ENCODE results near the gene PLXNA2. TPM values are rescaled to one million over a fixed set of nuclear protein-coding genes. Genes with fewer than 3 reads are reported as not detected.

Gene PLXNA2
- polyA plus RNA-seq, 2 of the 4 experiments (the other 2 are of a cell fraction), result 0.36 to 0.87 TPM

DNA sequence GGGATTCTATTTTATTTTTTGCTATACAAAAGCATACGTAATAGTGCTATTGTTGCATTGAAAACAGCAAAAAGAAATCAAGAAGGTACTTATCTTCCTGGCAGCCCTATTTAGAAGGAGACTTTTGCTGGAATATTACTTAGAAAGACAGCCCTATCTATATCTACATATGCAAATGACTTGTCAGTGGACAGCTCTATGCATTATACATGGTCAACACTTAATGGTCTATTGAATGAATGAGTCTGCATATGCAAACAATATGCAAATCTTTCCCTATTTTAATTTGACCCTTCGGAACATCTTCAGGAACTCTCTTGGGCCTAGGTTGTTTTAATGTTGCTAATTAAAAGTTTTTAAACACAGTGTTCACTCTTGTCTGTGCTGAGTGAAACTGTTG is 110.8 kb downstream of the PLXNA2 start:
- TF ChIP-seq ZFP36 (IDR thresholded peaks at IDR 0.05; ENCODE audit: borderline replicate concordance, partially characterized antibody), result no peak
- no peak for TF ChIP-seq HOXA7 (CRISPR knock-in tag; IDR thresholded peaks at IDR 0.05)
- no peak for TF ChIP-seq HDAC2 (IDR thresholded peaks at IDR 0.05)
- TF ChIP-seq FOSB (CRISPR knock-in tag; IDR thresholded peaks at IDR 0.05), result no peak
- TF ChIP-seq ZNF302 (CRISPR knock-in tag; IDR thresholded peaks at IDR 0.05), result no peak
- no peak for TF ChIP-seq HOXB5 (CRISPR knock-in tag; IDR thresholded peaks at IDR 0.05)
- no peak for TF ChIP-seq RAD21 (conservative IDR thresholded peaks at IDR 0.05 in 1 of 2, IDR thresholded peaks at IDR 0.05 in 1 of 2)
- no peak for TF ChIP-seq CTCF (IDR thresholded peaks at IDR 0.05)
- TF ChIP-seq SMC3 (IDR thresholded peaks at IDR 0.05), result no peak
- no peak for TF ChIP-seq CHD2 (IDR thresholded peaks at IDR 0.05; ENCODE audit: low read length, partially characterized antibody)
- TF ChIP-seq E2F6 (IDR thresholded peaks at IDR 0.05; ENCODE audit: borderline replicate concordance, low read depth), result no peak
- TF ChIP-seq HEYL (CRISPR knock-in tag; IDR thresholded peaks at IDR 0.05), result no peak
- TF ChIP-seq RFX5 (IDR thresholded peaks at IDR 0.05), result no peak
- no peak for TF ChIP-seq REST (IDR thresholded peaks at IDR 0.05)
- Histone ChIP-seq H3K4me3 (no peak overlapping the region), H3K4me2 (no peak overlapping the region), H3K9me3 (no peaks in the 10 kb centered on the region), H3K27ac (no peak overlapping the region), H3K4me1 (peaks cover 10% of the 10 kb centered on the region; the same call in 2 of the 3 replicates)
- 89% methylated on average over 2 of the region's 2 CpGs for WGBS (ENCODE audit: missing lambda C conversion rate)
- DNase-seq (ENCODE audit: low read depth in 1 of 2, low spot score in 1 of 2) (no peak), ATAC-seq (no peak), FAIRE-seq (no peak)
- POLR2A ChIA-PET, result no interaction called here
- CTCF ChIA-PET, result interaction anchor here (1.1 to 26.1 kb wide), 8 partner anchors 11 to 113 kb away, joined by 3 to 417 read pairs (median 10); partner anchors contain the start of gene PLXNA2

DNA sequence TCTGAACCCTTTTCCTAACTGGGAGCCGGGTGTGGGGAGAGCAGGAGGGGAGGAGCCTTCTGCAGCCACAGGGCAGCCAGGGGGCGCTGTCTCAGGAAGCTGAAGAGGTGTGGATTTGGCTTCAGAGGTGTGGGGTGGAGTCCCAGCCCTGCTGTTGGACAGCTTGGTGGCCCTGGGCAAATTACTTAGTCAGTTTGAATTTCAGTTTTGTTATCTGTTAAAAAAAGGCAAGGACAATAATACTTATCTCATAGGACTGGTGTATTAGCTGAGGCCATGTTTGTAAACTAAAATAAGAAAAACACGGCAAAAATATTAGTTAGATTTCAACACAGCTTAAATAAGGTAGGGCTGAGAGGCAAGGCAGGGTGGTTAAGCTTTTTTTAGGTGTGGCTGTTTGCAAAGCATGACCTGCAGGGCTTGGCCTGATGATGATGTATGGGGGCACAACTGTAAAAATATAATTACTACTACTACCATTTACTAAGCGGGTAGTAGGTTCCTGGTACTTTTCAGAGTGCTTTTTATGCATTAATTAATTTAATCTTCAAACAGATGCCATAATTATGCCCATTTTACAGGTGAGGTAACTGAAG is 111.8 kb downstream of the PLXNA2 start:
- H3K4me2 ChIP-seq, result peak overlapping the region; percentile 59
- no peak for TF ChIP-seq HES2 (IDR thresholded peaks at IDR 0.05)
- no peak for TF ChIP-seq TP53 (CRISPR knock-in tag; IDR thresholded peaks at IDR 0.05)
- TF ChIP-seq TFCP2L1 (CRISPR knock-in tag; IDR thresholded peaks at IDR 0.05), result no peak
- peak; percentile 68 to 75 for TF ChIP-seq RAD21 (conservative IDR thresholded peaks at IDR 0.05 in 1 of 2, IDR thresholded peaks at IDR 0.05 in 1 of 2)
- no peak for TF ChIP-seq RNF2 (IDR thresholded peaks at IDR 0.05; ENCODE audit: borderline replicate concordance, low read depth)
- no peak for TF ChIP-seq CHD2 (IDR thresholded peaks at IDR 0.05; ENCODE audit: low read length, partially characterized antibody)
- no peak for TF ChIP-seq HDAC2 (IDR thresholded peaks at IDR 0.05)
- TF ChIP-seq RARB (CRISPR knock-in tag; IDR thresholded peaks at IDR 0.05), result no peak
- no peak for TF ChIP-seq ZNF302 (CRISPR knock-in tag; IDR thresholded peaks at IDR 0.05)
- peak; percentile 90 for TF ChIP-seq CTCF (IDR thresholded peaks at IDR 0.05)
- TF ChIP-seq USF2 (IDR thresholded peaks at IDR 0.05), result no peak
- no peak for TF ChIP-seq RFX5 (IDR thresholded peaks at IDR 0.05)
- TF ChIP-seq JUN (IDR thresholded peaks at IDR 0.05), result no peak
- no peak for TF ChIP-seq POLR2A (IDR thresholded peaks at IDR 0.05; ENCODE audit: low read length)
- no peak for TF ChIP-seq EHF (CRISPR knock-in tag; IDR thresholded peaks at IDR 0.05)
- TF ChIP-seq SREBF2 (IDR thresholded peaks at IDR 0.05), result no peak
- peak; percentile 89 for TF ChIP-seq SMC3 (IDR thresholded peaks at IDR 0.05)
- TF ChIP-seq FOXS1 (CRISPR knock-in tag; IDR thresholded peaks at IDR 0.05), result no peak
- TF ChIP-seq EHMT2 (IDR thresholded peaks at IDR 0.05; ENCODE audit: low read depth), result no peak

More for the DNA sequence above, 111.8 kb downstream of the PLXNA2 start:
- 35% methylated on average over 3 of the region's 4 CpGs for WGBS (ENCODE audit: missing lambda C conversion rate)
- no peak overlapping the region for H3K4me3 ChIP-seq
- POLR2A ChIA-PET, result interaction anchor here (0.8 to 1.3 kb wide), 3 partner anchors 52 to 113 kb away, joined by 3 to 4 read pairs (median 3); no protein-coding TSS in a partner anchor
- DNase-seq (ENCODE audit: low read depth in 1 of 2, low spot score in 1 of 2), result peak; percentile 78 to 95
- ATAC-seq, result peak; percentile 98 to 100
- H3K4me1 ChIP-seq, result peaks cover 10% of the 10 kb centered on the region; the same call in 2 of the 3 replicates
- CTCF ChIA-PET, result interaction anchor here (0.6 to 26.1 kb wide), 46 partner anchors 9 to 309 kb away, joined by 3 to 417 read pairs (median 5); partner anchors contain the start of gene PLXNA2
- no peak for FAIRE-seq
- H3K9me3 ChIP-seq, result no peaks in the 10 kb centered on the region
- H3K27ac ChIP-seq, result peak overlapping the region in 1 of 2 experiments; percentile 33; a peak in 1 of 6 replicates
